Esophagus muscularis mucosa (tissue), 4 donors: ENCODE data around the gene AIF1L.

ENCODE experiments used
- EP300 ChIP-seq: sonication (generic); formaldehyde crosslinking; IDR thresholded peaks from one replicate; pipeline ENCODE4 v1.6.1; 2017; ENCODE audit warnings: antibody characterized with exemption
- POLR2AphosphoS5 ChIP-seq, 2 donors: sonication (generic); formaldehyde crosslinking; IDR thresholded peaks; one replicate each; pipeline ENCODE4 v1.6.1; 2017; ENCODE audit warnings: antibody characterized with exemption in 2 of 2
- TF ChIP-seq, protein P1 (sequence below), 3 experiments: fragments of 200-600 bp in 2 of 3; fragments of 450-650 bp in 1 of 3; sonication (generic) in 2 of 3; IDR thresholded peaks; one replicate each; pipeline ENCODE4 v1.5.1; 2017 to 2019; ENCODE audit warnings: antibody characterized with exemption in 3 of 3, mild to moderate bottlenecking in 2 of 3, moderate library complexity in 1 of 3

DNA sequence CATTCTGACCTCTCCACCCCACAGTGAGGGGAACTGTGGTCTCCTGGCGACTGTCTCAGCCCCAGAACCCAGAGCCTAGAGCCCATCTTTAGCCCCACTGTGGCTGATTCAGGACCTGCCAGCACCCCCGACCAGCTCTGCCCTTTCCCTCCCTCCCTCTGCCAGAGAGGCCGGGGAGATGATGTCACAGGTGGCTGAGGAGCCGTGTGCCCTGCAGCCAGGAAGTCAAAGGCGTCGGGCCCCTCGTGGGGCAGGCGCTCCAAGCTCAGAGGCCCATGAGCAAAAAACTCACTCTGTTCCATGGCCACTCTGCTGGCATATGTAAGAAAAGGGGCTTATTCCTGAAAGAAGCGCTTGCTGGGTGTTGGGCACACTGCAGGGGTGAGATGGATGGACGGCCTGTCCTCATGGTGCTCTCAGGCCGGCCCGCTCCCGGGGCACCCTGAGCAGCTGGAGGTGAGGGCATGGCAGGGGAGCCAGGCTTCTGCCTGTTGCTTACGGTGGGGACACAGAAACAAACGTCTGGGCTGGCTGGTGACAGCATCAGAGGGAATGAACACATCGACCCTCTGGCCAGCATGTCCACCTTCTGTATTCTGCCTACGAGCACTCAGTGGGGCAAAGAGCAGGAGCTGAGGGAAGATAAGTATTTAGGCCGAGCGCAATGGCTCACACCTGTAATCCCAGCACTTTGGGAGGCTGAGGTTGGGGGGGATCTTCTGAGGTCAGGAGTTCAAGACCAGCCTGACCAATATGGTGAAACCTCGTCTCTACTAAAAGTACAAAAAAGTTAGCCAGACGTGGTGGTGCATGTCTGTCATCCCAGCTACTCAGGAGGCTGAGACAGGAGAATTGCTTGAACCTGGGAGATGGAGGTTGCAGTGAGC is 46.3 kb upstream of the AIF1L start:
- TF ChIP-seq, protein P1, sequence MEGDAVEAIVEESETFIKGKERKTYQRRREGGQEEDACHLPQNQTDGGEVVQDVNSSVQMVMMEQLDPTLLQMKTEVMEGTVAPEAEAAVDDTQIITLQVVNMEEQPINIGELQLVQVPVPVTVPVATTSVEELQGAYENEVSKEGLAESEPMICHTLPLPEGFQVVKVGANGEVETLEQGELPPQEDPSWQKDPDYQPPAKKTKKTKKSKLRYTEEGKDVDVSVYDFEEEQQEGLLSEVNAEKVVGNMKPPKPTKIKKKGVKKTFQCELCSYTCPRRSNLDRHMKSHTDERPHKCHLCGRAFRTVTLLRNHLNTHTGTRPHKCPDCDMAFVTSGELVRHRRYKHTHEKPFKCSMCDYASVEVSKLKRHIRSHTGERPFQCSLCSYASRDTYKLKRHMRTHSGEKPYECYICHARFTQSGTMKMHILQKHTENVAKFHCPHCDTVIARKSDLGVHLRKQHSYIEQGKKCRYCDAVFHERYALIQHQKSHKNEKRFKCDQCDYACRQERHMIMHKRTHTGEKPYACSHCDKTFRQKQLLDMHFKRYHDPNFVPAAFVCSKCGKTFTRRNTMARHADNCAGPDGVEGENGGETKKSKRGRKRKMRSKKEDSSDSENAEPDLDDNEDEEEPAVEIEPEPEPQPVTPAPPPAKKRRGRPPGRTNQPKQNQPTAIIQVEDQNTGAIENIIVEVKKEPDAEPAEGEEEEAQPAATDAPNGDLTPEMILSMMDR (IDR thresholded peaks at IDR 0.05): no peak
- TF ChIP-seq EP300 (no peak), POLR2AphosphoS5 (IDR thresholded peaks at IDR 0.05) (no peak)
